Memory B cell (primary cell): ENCODE data around the gene DNTTIP2.
"Not testable (repeated sequence)": the region's sequence is repeated elsewhere in the genome, so short reads cannot be mapped to it uniquely, and the experiment has no call there.

Experiments
- ATAC-seq: fragments of 150-1000 bp; cut with Tn5 transposase; 2 replicates; pipeline ENCODE4 v1.10.0; 2021; ENCODE audit warnings: low read depth, mild to moderate bottlenecking, moderate library complexity
- DNase-seq, 2 donors: peaks; one replicate each; pipeline ENCODE4 v3.0.0; 2022; ENCODE audit warnings: low spot score in 2 of 2
- H3K27ac Mint-ChIP-seq: one replicate; pipeline ENCODE4 v1.8.0; 2022; ENCODE audit warnings: mild to moderate bottlenecking, moderate library complexity, mixed read lengths
- H3K27me3 Mint-ChIP-seq: one replicate; pipeline ENCODE4 v1.8.0; 2022; ENCODE audit warnings: mixed read lengths
- H3K36me3 Mint-ChIP-seq: one replicate; pipeline ENCODE4 v1.8.0; 2022; ENCODE audit warnings: mild to moderate bottlenecking, mixed read lengths
- H3K4me1 Mint-ChIP-seq: one replicate; pipeline ENCODE4 v1.8.0; 2022; ENCODE audit warnings: mixed read lengths
- H3K4me3 Mint-ChIP-seq: one replicate; pipeline ENCODE4 v1.8.0; 2022; ENCODE audit warnings: mild to moderate bottlenecking, moderate library complexity, mixed read lengths
- H3K9me3 Mint-ChIP-seq: one replicate; pipeline ENCODE4 v1.8.0; 2022; ENCODE audit warnings: mixed read lengths

The DNTTIP2 gene

DNA sequence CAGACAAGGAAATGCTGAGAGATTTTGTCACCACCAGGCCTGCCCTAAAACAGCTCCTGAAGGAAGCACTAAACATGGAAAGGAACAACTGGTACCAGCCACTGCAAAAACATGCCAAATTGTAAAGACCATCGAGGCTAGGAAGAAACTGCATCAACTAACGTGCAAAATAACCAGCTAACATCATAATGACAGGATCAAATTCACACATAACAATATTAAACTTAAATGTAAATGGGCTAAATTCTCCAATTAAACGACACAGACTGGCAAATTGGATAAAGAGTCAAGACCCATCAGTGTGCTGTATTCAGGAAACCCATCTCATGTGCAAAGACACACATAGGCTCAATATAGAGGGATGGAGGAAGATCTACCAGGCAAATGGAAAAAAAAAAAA, 21.4 kb downstream of the DNTTIP2 start:
- peaks cover 11% of the 10 kb centered on the region for H3K27me3 Mint-ChIP-seq
- not testable (repeated sequence) for H3K4me3 Mint-ChIP-seq, H3K36me3 Mint-ChIP-seq, H3K4me1 Mint-ChIP-seq, H3K27ac Mint-ChIP-seq, H3K9me3 Mint-ChIP-seq, ATAC-seq, DNase-seq

DNA sequence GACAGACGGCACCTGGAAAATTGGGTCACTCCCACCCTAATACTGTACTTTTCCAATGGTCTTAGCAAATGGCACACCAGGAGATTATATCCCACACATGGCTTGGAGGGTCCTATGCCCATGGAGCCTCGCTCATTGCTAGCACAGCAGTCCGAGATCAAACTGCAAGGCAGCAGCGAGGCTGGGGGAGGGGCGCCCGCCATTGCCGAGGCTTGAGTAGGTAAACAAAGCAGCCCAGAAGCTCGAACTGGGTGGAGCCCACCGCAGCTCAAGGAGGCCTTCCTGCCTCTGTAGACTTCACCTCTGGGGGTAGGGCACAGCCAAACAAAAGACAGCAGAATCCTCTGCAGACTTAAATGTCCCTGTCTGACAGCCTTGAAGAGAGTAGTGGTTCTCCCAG, 23.0 kb downstream of the DNTTIP2 start:
- peaks cover 11% of the 10 kb centered on the region for H3K27me3 Mint-ChIP-seq
- not testable (repeated sequence) for H3K4me3 Mint-ChIP-seq, H3K9me3 Mint-ChIP-seq, DNase-seq, H3K4me1 Mint-ChIP-seq, H3K27ac Mint-ChIP-seq, H3K36me3 Mint-ChIP-seq, ATAC-seq

DNA sequence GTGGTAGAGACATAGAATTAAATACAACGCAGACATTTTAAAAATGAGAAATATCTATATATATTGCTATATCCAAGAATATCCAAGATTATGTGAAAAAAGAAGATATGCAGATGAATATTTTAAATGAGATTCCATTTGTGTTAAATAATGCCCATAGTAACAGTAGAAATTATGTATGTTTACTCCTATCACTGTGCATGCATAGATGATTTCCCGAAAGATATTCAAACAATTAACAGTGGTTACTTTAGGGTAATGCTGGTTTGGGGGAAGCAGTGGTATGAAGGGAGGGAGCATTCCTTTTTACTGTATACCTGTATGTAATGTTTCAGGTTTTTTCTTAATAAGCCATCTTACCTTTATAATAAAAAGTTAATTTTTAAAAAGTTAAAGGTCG, 25.1 kb downstream of the DNTTIP2 start:
- peaks cover 3% of the 10 kb centered on the region for H3K4me1 Mint-ChIP-seq
- H3K27me3 Mint-ChIP-seq, result peaks cover 11% of the 10 kb centered on the region
- H3K27ac Mint-ChIP-seq, result no peak overlapping the region
- DNase-seq (no peak), ATAC-seq (no peak)
- H3K9me3 Mint-ChIP-seq, result peaks cover 5% of the 10 kb centered on the region
- H3K4me3 Mint-ChIP-seq, result no peak overlapping the region
- H3K36me3 Mint-ChIP-seq, result peaks cover 4% of the 10 kb centered on the region

DNA sequence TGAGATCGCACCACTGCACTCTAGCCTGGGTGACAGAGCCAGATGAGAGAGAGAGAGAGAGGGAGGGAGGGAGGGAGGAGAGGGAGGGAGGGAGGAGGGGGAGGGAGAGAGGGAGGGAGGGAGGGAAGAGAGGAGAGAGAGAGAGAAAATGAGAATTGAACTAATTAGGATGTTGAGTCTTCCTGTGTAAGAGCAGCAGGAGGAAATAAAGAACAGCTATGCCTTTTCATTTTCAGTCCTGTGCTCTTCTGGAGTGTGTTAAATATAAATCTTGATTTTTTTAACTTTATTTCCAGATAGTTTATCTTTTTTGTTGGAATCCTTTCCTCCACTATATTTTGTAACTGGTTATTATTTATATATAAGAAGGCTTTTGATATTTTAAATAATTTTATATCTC, 27.1 kb downstream of the DNTTIP2 start:
- peaks cover 3% of the 10 kb centered on the region for H3K36me3 Mint-ChIP-seq
- H3K27ac Mint-ChIP-seq, result no peak overlapping the region
- peaks cover 10% of the 10 kb centered on the region for H3K27me3 Mint-ChIP-seq
- no peak overlapping the region for H3K4me3 Mint-ChIP-seq
- peaks cover 9% of the 10 kb centered on the region for H3K4me1 Mint-ChIP-seq
- no peak for ATAC-seq
- peaks cover 5% of the 10 kb centered on the region for H3K9me3 Mint-ChIP-seq
- DNase-seq, result no peak

DNA sequence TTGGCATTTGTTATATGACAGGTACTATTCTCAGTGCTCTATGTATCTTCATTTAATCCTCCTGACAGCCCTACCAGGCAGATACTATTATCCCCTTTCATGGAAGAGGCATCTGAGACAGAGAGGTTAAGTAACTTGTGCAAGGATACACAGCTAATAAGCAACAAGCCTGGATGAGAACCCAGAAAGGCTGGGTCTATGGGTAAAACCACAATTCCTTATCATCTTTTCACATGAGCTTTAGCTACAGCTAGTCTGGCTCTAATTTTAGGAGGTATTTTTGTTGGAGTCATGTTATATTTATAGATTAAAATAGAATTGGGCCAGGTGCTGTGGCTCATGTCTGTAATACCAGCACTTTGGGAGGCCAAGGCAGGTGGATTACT, 27.7 kb downstream of the DNTTIP2 start:
- no peak overlapping the region for H3K27ac Mint-ChIP-seq
- peaks cover 10% of the 10 kb centered on the region for H3K27me3 Mint-ChIP-seq
- no peak for ATAC-seq
- H3K4me1 Mint-ChIP-seq, result peaks cover 9% of the 10 kb centered on the region
- H3K36me3 Mint-ChIP-seq, result peaks cover 3% of the 10 kb centered on the region
- peaks cover 4% of the 10 kb centered on the region for H3K9me3 Mint-ChIP-seq
- H3K4me3 Mint-ChIP-seq, result no peak overlapping the region
- no peak for DNase-seq

DNA sequence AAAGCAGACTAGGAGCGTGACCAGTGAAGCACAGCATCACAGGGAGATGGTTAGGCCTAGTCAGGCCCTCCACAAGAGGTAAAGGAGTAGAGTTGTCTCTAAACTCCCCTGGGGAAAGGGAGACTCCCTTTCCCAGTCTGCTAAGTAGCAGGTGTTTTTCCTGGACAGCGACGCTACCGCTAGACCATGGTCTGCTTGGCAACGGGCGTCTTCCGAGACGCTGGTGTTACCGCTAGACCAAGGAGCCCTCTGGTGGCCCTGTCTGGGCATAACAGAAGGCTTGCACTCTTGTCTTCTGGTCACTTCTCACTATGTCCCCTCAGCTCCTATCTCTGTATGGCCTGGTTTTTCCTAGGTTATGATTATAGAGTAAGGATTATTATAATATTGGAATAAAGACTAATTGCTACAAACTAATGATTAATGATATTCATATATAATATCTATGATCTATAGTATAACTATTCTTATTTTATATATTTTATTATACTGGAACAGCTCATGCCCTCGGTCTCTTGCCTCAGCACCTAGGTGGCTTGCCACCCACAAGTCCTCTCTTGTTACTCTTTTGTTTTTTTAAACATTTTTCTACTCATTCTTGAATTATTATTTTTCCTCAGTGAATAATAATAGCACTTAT, 28.2 kb downstream of the DNTTIP2 start:
- not testable (repeated sequence) for H3K9me3 Mint-ChIP-seq
- peak overlapping the region; percentile 32 for H3K4me3 Mint-ChIP-seq

DNA sequence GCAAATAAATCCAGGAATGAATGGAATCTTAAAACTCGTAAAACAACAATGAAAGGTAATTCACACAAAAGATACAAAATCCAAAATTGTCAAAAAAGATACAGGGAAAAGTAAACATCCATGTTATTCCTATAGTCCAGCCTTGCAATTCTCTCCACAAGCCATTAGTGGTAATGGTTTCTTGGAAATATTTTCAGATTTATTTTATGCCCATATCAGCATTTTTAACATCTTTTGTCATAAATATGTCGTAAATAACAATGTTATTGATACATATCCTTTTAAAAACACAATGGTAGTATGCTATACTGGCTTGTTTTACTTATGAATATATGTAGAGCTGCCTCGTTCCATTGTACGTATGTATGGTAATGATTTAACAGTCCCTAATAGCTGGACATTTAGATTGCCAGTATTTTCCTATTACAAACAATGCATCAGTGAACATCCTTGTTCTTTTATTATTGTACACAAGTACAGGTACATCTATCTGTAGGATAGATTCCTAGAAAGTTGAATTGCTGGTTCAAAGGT, 30.6 kb downstream of the DNTTIP2 start:
- peaks cover 2% of the 10 kb centered on the region for H3K27me3 Mint-ChIP-seq
- H3K27ac Mint-ChIP-seq, result peak overlapping the region; percentile 99
- H3K4me1 Mint-ChIP-seq, result peaks cover 17% of the 10 kb centered on the region
- no peak for ATAC-seq
- H3K9me3 Mint-ChIP-seq, result peaks cover 4% of the 10 kb centered on the region
- peak overlapping the region; percentile 87 for H3K4me3 Mint-ChIP-seq
- no peak for DNase-seq
- H3K36me3 Mint-ChIP-seq, result no peaks in the 10 kb centered on the region

More for the DNA sequence above, 28.2 kb downstream of the DNTTIP2 start:
- H3K36me3 Mint-ChIP-seq, H3K4me1 Mint-ChIP-seq, ATAC-seq, H3K27ac Mint-ChIP-seq, H3K27me3 Mint-ChIP-seq: not testable (repeated sequence)
- peak; percentile 37 to 62 for DNase-seq

DNA sequence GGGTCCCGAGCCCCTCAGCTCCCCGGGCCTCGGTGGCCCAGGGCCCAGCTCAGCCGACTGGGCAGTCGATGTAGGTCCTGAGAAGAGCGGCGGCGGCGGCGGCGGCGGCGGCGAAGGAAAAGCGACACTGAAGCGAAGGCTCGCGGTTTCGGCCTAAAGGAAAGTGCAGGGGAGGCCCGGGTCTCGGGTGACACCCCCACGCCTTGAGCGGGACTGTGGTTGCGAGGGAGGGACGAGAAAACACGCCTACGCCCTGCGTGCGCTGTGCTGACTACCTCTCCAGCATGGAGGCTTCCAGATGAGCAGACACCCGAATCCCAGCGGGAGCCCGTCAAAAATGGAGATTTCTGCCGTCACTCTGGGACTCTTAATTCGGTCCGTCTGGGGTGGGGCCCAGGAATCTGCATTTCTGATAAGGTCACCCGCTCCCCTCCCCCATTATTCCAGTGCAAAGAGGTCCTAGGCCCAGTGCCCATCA, 31.2 kb downstream of the DNTTIP2 start:
- peaks cover 17% of the 10 kb centered on the region for H3K4me1 Mint-ChIP-seq
- peaks cover 4% of the 10 kb centered on the region for H3K9me3 Mint-ChIP-seq
- H3K27ac Mint-ChIP-seq, result peak overlapping the region; percentile 99
- peak overlapping the region; percentile 87 for H3K4me3 Mint-ChIP-seq
- peak; percentile 48 to 60 for DNase-seq
- no peaks in the 10 kb centered on the region for H3K27me3 Mint-ChIP-seq
- peak; percentile 29 for ATAC-seq
- H3K36me3 Mint-ChIP-seq, result no peaks in the 10 kb centered on the region

DNA sequence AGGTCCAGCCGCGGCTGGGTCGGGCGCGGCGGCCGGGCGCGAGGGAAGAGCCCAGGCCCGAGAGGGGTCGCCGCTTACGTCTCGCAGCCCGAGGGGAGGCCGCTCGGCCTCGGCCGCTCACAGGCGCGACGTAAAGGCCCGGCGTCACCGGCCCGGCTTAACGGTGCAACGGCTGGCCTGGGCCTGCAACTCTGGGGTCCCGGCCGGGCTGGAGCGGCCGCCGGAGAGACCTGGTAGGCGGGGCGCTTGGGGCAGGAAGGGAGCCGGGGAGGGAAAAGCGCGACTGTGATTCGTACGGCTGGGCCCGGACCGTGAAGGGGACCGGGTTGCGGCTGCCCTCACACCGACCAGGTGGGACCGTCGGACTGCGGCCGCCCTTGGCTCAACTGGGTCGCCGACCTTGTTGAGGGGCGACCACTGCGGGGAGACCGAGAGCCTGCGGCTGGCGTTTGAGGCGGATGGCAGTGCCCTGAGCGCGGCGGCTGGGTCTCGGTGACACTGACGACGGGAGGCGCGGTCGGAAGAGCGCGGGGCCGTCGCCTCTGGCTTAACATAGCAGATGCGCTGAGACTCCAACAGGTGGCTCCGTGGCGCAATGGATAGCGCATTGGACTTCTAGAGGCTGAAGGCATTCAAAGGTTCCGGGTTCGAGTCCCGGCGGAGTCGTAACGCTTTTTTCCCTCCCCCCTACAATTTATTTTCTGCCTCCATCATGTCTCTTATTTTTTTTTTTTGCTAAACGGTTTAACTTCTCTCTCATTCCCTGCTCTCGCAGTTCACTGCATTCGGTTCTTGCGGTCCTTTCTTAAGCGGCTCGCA, 31.8 kb downstream of the DNTTIP2 start:
- Mint-ChIP-seq H3K27me3 (no peaks in the 10 kb centered on the region), H3K9me3 (peaks cover 4% of the 10 kb centered on the region), H3K4me1 (peaks cover 17% of the 10 kb centered on the region), H3K36me3 (peaks cover 3% of the 10 kb centered on the region), H3K27ac (peak overlapping the region; percentile 99), H3K4me3 (peak overlapping the region; percentile 87)
- peak; percentile 91 to 97 for DNase-seq
- ATAC-seq, result peak; percentile 65

DNA sequence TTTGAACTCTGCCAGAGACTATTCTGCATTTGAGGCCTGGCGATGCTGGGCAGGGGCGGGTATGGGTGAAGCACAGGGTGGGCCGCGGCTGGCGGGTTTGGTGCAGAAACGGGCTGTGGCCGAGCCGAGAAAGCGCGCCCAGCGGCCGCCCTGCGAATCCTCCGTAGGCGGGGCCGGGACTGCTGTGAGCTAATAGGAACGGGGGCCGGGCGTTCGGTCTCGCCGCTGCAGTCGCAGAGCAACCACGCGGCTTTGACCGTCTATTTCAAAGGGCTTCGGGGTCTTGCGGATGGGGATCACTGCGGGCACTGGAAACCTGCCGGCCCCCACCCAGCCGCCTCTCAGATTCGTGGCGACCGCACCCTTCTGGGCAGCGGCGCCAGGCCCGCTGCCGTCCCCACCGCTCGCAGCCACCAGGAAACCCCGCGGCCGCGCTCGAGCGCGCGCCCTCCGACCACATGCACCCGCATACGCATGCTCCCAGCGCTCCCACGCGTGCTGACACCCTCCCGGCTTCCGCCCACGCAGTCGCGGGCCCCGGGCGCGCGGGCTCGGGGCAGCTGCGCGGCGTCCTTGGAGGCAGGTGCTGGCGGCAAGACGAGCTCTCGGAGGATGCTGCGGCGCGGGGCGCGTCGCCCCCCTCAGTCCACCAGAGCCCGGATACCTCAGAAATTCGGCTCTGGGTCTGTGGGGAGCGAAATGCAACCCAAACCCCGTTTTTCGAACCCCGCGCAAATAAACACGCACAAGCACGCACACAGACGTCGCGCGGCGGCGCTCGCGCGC, 32.6 kb downstream of the DNTTIP2 start:
- H3K27ac Mint-ChIP-seq, result peak overlapping the region; percentile 99
- H3K4me3 Mint-ChIP-seq, result peak overlapping the region; percentile 87
- H3K4me1 Mint-ChIP-seq, result peaks cover 21% of the 10 kb centered on the region
- H3K27me3 Mint-ChIP-seq, result no peaks in the 10 kb centered on the region
- ATAC-seq (peak; percentile 57), DNase-seq (peak; percentile 84 to 86)
- H3K36me3 Mint-ChIP-seq, result peaks cover 5% of the 10 kb centered on the region
- peaks cover 4% of the 10 kb centered on the region for H3K9me3 Mint-ChIP-seq

DNA sequence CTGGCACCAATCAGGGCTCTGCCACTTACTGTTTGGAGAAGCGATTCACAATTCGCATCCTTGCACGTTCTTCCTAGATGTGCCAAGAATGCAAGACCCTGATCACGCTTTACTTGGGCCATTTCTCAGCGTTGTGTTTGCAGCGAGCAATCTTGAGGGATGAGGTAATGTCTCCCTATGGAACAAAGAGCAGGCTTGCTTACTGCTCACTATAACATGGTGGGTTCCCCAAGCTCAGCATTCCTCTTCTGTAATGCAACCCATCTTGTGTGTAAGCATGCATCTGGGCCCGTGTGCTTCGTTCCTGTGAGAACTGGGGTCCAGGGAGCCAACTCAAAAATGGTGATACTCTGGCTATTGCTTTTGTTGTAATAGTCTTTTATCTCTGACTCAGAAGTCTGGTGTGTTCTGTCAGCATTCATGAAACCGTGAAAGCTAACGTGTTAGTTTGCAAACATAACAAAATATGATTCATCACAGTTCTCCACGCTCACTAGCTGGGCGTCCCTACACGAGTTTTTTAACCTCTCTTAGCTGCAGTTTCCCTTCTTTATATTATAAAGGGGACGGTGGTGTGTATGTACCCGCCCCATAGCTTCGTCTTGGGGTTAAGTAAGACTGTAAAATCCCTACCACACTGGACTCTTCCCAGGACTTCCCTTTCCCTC, 33.3 kb downstream of the DNTTIP2 start:
- DNase-seq (peak in 1 of 2 donors; percentile 13), ATAC-seq (peak; percentile 1)
- Mint-ChIP-seq H3K27me3 (no peaks in the 10 kb centered on the region), H3K4me3 (peak overlapping the region; percentile 87), H3K36me3 (peaks cover 5% of the 10 kb centered on the region), H3K27ac (peak overlapping the region; percentile 99), H3K4me1 (peaks cover 21% of the 10 kb centered on the region), H3K9me3 (peaks cover 4% of the 10 kb centered on the region)

DNA sequence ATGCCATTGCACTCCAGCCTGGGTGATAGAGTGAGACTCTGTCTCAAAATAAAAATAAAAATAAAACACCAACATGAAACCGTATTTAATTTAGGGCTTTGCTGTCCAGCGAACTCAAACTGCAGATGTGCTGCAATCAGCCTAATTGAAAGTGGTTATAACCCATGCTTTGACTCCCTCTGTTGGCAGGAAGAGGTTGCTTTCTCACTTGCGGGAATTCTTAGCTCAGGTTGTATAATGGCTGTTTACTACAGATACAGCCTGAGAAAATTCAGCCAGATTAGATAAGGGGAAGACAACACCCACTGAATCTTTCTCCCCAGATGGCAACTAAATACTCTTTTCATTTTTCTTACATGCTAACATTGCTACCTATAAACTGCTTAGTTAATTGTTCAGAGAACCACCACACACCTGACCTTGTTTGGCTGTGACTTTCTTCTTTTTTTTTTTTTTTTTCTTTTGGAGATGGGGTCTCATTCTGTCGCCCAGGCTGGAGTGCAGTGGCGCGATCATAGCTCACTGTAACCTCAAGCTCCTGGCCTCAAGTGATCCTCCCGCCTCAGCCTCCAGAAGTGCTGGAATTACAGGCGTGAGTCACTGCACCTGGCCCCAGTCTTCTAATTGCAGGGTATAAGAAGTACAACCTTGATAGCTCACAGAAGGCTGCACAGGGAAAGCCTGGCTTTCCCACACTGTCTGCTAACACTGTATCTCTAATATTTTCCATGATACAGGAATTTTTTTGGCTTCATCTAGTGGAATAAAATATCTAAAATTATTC, 34.6 kb downstream of the DNTTIP2 start:
- H3K4me1 Mint-ChIP-seq, result peaks cover 18% of the 10 kb centered on the region
- peaks cover 5% of the 10 kb centered on the region for H3K36me3 Mint-ChIP-seq
- H3K9me3 Mint-ChIP-seq, result no peaks in the 10 kb centered on the region
- peak; percentile 23 to 44 for DNase-seq
- no peak overlapping the region for H3K27ac Mint-ChIP-seq
- no peaks in the 10 kb centered on the region for H3K27me3 Mint-ChIP-seq
- peak; percentile 8 for ATAC-seq
- H3K4me3 Mint-ChIP-seq, result no peak overlapping the region
